HepG2 (cell line): ENCODE data around the gene GOLGA6L10. TPM values are rescaled to one million over a fixed set of nuclear protein-coding genes. Genes with fewer than 3 reads are reported as not detected.
A peak's percentile ranks its signal among the peaks of the same experiment; 100 is the strongest.
"Not testable (repeated sequence)": the region's sequence is repeated elsewhere in the genome, so short reads cannot be mapped to it uniquely, and the experiment has no call there.

Source experiments
- ATAC-seq: fragments of 200-7000 bp; cut with Tn5 transposase; 3 replicates; pipeline ENCODE4 v1.9.1; 2020; ENCODE audit warnings: mild to moderate bottlenecking, moderate library complexity
- BruUV-seq: library from RNA; stranded (reverse); fragments of 400-500 nt; replicated peaks from 2 replicates; lab custom pipeline; 2021; lab: Mats Ljungman, UMichigan
- CTCF ChIA-PET: fragments of 300-600 bp; formaldehyde crosslinking; extraction: SDS; loops from one replicate; lab custom pipeline; 2021; ENCODE audit warnings: low total read pairs, inconsistent platforms, low intra/inter-chr PET ratio; lab: Yijun Ruan, JAX
- POLR2A ChIA-PET: fragments of 350-600 bp; sonication (Branson Sonifier 250); formaldehyde crosslinking; loops from one replicate; lab custom pipeline; 2020; ENCODE audit warnings: antibody characterized with exemption, inconsistent platforms; lab: Yijun Ruan, JAX
- DNase-seq: peaks from one replicate; pipeline ENCODE4 v3.0.0-alpha.2; 2015; ENCODE audit warnings: low spot score
- FAIRE-seq: peaks from 3 replicates; lab custom pipeline; 2011; peaks lifted over from hg19 to GRCh38; lab: Jason Lieb, UNC
- H2AFZ ChIP-seq: one replicate; pipeline ENCODE4 v1.6.1; 2011; ENCODE audit warnings: low read length, inconsistent platforms
- H3K27ac ChIP-seq: fragments of 300-600 bp; 3 replicates; pipeline ENCODE4 v1.8.0; 2011; ENCODE audit warnings: mixed run types, mild to moderate bottlenecking, mixed read lengths, low read length, inconsistent platforms; ENCODE audit not compliant: insufficient read depth; ENCODE audit errors: extremely low read length
- H3K27me3 ChIP-seq, 2 experiments: fragments of 200-600 bp in 1 of 2; 2 replicates in 1 of 2; 3 replicates in 1 of 2; pipeline versions ENCODE4 v1.6.0 to v1.8.0; 2011; ENCODE audit warnings: low read length in 2 of 2, mild to moderate bottlenecking in 2 of 2, moderate library complexity in 2 of 2, inconsistent platforms in 1 of 2; ENCODE audit not compliant: insufficient read depth in 2 of 2, control insufficient read depth in 1 of 2
- H3K36me3 ChIP-seq, 2 experiments: fragments of 200-600 bp in 1 of 2; replicated peaks in 1 of 2; 2 replicates in 1 of 2; 3 replicates in 1 of 2; pipeline versions ENCODE4 v1.5.1 to v1.8.0; 2011; ENCODE audit warnings: low read length in 2 of 2, inconsistent platforms in 1 of 2; ENCODE audit not compliant: insufficient read depth in 2 of 2, control insufficient read depth in 1 of 2
- H3K4me1 ChIP-seq: 2 replicates; pipeline ENCODE4 v1.5.1; 2012; ENCODE audit warnings: low read length, inconsistent platforms; ENCODE audit not compliant: insufficient read depth
- H3K4me2 ChIP-seq: 2 replicates; pipeline ENCODE4 v1.6.0; 2011; ENCODE audit warnings: low read depth, low read length, inconsistent platforms
- H3K4me3 ChIP-seq, 3 experiments: fragments of 200-600 bp in 1 of 3; sonication (generic), shearing (Covaris generic) in 1 of 3; replicated peaks in 1 of 3; 2 replicates each; pipeline ENCODE4 v1.5.1; 2011 to 2016; ENCODE audit warnings: low read length in 3 of 3, inconsistent platforms in 2 of 3, low read depth in 2 of 3, mild to moderate bottlenecking in 2 of 3, control low read depth in 1 of 3, mixed read lengths in 1 of 3; ENCODE audit not compliant: insufficient read depth in 1 of 3
- H3K79me2 ChIP-seq: one replicate; pipeline ENCODE4 v1.6.1; 2011; ENCODE audit warnings: low read length, inconsistent platforms; ENCODE audit not compliant: insufficient read depth
- H3K9ac ChIP-seq: 2 replicates; pipeline ENCODE4 v1.6.0; 2011; ENCODE audit warnings: mild to moderate bottlenecking, low read depth, low read length, inconsistent platforms; ENCODE audit not compliant: insufficient read depth
- H3K9me3 ChIP-seq: 2 replicates; pipeline ENCODE4 v1.5.1; 2012; ENCODE audit warnings: mild to moderate bottlenecking, low read length
- H4K20me1 ChIP-seq: 2 replicates; pipeline ENCODE4 v1.6.0; 2011; ENCODE audit warnings: inconsistent platforms, mild to moderate bottlenecking, low read length, moderate library complexity; ENCODE audit not compliant: insufficient read depth
- WGBS: methylation state at CpG from one replicate; pipeline ENCODE4 v1.1.6; 2017; ENCODE audit warnings: low lambda C conversion rate; 5-methylcytosine and 5-hydroxymethylcytosine counted together
- in situ Hi-C: cut with HindIII; loops from 2 replicates; pipeline ENCODE4 v1.10.0; 2017; ENCODE audit warnings: low pct_unique_long_range_greater_than_20kb; ENCODE audit not compliant: extremely low pct_ligation_motif_present
- intact Hi-C: fragments of 100-400 bp; cut with micrococcal nuclease; formaldehyde crosslinking; loops from one replicate; pipeline ENCODE4 v1.10.0; 2022; ENCODE audit not compliant: unreplicated experiment
- polyA plus RNA-seq, 8 experiments: library from polyadenylated mRNA; depleted of rRNA in 3 of 8; stranded (reverse) in 7 of 8; unstranded in 1 of 8; fragments of >200 nt; fragmentation: Illumina TruSeq in 4 of 8; extraction: Trizol in 4 of 8; gene quantifications; 2 replicates each; pipeline versions ENCODE4 v1.2.1 to v1.2.3, GENCODE V29; 2011 to 2016; ENCODE audit warnings: low read depth in 4 of 8, missing spikeins in 1 of 8, mixed read lengths in 1 of 8; ENCODE audit not compliant: insufficient read depth in 1 of 8
- total RNA-seq, 5 experiments: library from RNA; depleted of rRNA; stranded (reverse); fragments of >200 nt; fragmentation: Illumina TruSeq; extraction: Trizol; gene quantifications; 2 replicates each; pipeline ENCODE4 v1.2.3, GENCODE V29; 2016; ENCODE audit warnings: low read depth in 1 of 5

The GOLGA6L10 gene
- total and polyA plus RNA-seq, 2 of the 13 experiments (the other 11 are each of a cell fraction or from before 2014, with no cell fraction given) = 1.5 to 2.5 TPM

GRCh38 chr15:82337051-82337450 is 12.2 kb downstream of the GOLGA6L10 start:
- intact Hi-C loops, H3K4me2 ChIP-seq, H2AFZ ChIP-seq, in situ Hi-C loops, H3K9me3 ChIP-seq, H3K4me1 ChIP-seq, FAIRE-seq, ATAC-seq, H3K79me2 ChIP-seq, CTCF ChIA-PET, H3K4me3 ChIP-seq, H4K20me1 ChIP-seq, DNase-seq, POLR2A ChIA-PET, H3K9ac ChIP-seq, H3K27me3 ChIP-seq, H3K36me3 ChIP-seq, H3K27ac ChIP-seq, BruUV-seq: not testable (repeated sequence)
- 92% methylated on average over 2 of the region's 5 CpGs for whole genome bisulfite sequencing

GRCh38 chr15:82336180-82336647 is 13.1 kb downstream of the GOLGA6L10 start:
- POLR2A ChIA-PET, FAIRE-seq, H2AFZ ChIP-seq: not testable (repeated sequence)

GRCh38 chr15:82335006-82335405 is 14.3 kb downstream of the GOLGA6L10 start:
- DNase-seq, H3K27ac ChIP-seq, H3K27me3 ChIP-seq, FAIRE-seq, H4K20me1 ChIP-seq, H3K4me2 ChIP-seq, H3K4me1 ChIP-seq, POLR2A ChIA-PET, BruUV-seq, H3K9me3 ChIP-seq, H3K4me3 ChIP-seq, H3K9ac ChIP-seq, H2AFZ ChIP-seq, intact Hi-C loops, CTCF ChIA-PET, ATAC-seq, H3K36me3 ChIP-seq, in situ Hi-C loops, H3K79me2 ChIP-seq: not testable (repeated sequence)
- no CpG with 5 or more reads among the region's 2 CpGs for WGBS

More at GRCh38 chr15:82336180-82336647, 13.1 kb downstream of the GOLGA6L10 start:
- H3K4me2 ChIP-seq = 0 out of 2 replicates have a peak overlapping the region, but pooled peaks have one; percentile 19
- H3K27ac ChIP-seq, H3K79me2 ChIP-seq, intact Hi-C loops, DNase-seq, H3K36me3 ChIP-seq, H3K27me3 ChIP-seq, in situ Hi-C loops, H3K9me3 ChIP-seq, H3K4me1 ChIP-seq, H3K9ac ChIP-seq, H4K20me1 ChIP-seq, BruUV-seq, CTCF ChIA-PET: not testable (repeated sequence)
- peak; percentile 66 for ATAC-seq
- WGBS = 29% methylated on average over 1 of the region's 10 CpGs
- peak overlapping the region in 1 of 3 experiments; percentile 37; a peak in 1 of 6 replicates for H3K4me3 ChIP-seq

- BruUV-seq, H3K79me2 ChIP-seq, H3K27me3 ChIP-seq, in situ Hi-C loops, POLR2A ChIA-PET, H3K4me2 ChIP-seq, H4K20me1 ChIP-seq, H3K9ac ChIP-seq, H3K4me1 ChIP-seq, H3K4me3 ChIP-seq, H3K27ac ChIP-seq, ATAC-seq, FAIRE-seq, intact Hi-C loops, H2AFZ ChIP-seq, CTCF ChIA-PET, H3K9me3 ChIP-seq, H3K36me3 ChIP-seq, DNase-seq: not testable (repeated sequence)
- WGBS = 80% methylated on average over 5 of the region's 9 CpGs
Observed at GRCh38 chr15:82334554-82334932, 14.7 kb downstream of the GOLGA6L10 start.
